ENCODE results near the gene RAB23.

DNA sequence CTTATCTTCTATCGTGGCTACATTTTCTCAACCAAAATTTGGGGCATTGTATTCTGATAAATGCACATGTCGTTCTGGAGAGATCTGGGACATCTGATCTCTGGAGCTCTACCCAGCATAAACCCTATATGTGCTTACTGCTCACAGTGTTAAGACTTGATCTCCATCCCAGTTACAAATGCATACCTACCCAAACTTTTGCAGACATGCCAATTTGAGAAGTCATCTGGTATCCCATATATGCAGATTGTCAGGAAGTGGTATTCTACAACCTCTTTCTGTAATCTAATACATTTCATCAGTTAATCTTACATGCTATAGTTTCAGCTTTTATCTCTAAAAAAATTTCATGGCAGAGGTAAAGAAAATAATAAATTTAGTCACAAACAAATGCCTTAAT, 38.8 kb downstream of the RAB23 start:
- TF ChIP-seq EZH2 (IDR thresholded peaks at IDR 0.05; ENCODE audit: insufficient read depth, low read length): no peak
- TF ChIP-seq, protein P1, sequence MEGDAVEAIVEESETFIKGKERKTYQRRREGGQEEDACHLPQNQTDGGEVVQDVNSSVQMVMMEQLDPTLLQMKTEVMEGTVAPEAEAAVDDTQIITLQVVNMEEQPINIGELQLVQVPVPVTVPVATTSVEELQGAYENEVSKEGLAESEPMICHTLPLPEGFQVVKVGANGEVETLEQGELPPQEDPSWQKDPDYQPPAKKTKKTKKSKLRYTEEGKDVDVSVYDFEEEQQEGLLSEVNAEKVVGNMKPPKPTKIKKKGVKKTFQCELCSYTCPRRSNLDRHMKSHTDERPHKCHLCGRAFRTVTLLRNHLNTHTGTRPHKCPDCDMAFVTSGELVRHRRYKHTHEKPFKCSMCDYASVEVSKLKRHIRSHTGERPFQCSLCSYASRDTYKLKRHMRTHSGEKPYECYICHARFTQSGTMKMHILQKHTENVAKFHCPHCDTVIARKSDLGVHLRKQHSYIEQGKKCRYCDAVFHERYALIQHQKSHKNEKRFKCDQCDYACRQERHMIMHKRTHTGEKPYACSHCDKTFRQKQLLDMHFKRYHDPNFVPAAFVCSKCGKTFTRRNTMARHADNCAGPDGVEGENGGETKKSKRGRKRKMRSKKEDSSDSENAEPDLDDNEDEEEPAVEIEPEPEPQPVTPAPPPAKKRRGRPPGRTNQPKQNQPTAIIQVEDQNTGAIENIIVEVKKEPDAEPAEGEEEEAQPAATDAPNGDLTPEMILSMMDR (IDR thresholded peaks at IDR 0.05; ENCODE audit: insufficient read depth, low read depth, low read length): no peak
